Measurements from ENCODE around the gene ALDH1A2.

GRCh38 chr15:57996561-57996960, 69.0 kb downstream of the ALDH1A2 start:
- TF ChIP-seq, protein P1, sequence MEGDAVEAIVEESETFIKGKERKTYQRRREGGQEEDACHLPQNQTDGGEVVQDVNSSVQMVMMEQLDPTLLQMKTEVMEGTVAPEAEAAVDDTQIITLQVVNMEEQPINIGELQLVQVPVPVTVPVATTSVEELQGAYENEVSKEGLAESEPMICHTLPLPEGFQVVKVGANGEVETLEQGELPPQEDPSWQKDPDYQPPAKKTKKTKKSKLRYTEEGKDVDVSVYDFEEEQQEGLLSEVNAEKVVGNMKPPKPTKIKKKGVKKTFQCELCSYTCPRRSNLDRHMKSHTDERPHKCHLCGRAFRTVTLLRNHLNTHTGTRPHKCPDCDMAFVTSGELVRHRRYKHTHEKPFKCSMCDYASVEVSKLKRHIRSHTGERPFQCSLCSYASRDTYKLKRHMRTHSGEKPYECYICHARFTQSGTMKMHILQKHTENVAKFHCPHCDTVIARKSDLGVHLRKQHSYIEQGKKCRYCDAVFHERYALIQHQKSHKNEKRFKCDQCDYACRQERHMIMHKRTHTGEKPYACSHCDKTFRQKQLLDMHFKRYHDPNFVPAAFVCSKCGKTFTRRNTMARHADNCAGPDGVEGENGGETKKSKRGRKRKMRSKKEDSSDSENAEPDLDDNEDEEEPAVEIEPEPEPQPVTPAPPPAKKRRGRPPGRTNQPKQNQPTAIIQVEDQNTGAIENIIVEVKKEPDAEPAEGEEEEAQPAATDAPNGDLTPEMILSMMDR (IDR thresholded peaks at IDR 0.05), result no peak
- TF ChIP-seq POLR2AphosphoS5 (IDR thresholded peaks at IDR 0.05; ENCODE audit: low read depth, low read length), result no peak
- TF ChIP-seq, protein P2, sequence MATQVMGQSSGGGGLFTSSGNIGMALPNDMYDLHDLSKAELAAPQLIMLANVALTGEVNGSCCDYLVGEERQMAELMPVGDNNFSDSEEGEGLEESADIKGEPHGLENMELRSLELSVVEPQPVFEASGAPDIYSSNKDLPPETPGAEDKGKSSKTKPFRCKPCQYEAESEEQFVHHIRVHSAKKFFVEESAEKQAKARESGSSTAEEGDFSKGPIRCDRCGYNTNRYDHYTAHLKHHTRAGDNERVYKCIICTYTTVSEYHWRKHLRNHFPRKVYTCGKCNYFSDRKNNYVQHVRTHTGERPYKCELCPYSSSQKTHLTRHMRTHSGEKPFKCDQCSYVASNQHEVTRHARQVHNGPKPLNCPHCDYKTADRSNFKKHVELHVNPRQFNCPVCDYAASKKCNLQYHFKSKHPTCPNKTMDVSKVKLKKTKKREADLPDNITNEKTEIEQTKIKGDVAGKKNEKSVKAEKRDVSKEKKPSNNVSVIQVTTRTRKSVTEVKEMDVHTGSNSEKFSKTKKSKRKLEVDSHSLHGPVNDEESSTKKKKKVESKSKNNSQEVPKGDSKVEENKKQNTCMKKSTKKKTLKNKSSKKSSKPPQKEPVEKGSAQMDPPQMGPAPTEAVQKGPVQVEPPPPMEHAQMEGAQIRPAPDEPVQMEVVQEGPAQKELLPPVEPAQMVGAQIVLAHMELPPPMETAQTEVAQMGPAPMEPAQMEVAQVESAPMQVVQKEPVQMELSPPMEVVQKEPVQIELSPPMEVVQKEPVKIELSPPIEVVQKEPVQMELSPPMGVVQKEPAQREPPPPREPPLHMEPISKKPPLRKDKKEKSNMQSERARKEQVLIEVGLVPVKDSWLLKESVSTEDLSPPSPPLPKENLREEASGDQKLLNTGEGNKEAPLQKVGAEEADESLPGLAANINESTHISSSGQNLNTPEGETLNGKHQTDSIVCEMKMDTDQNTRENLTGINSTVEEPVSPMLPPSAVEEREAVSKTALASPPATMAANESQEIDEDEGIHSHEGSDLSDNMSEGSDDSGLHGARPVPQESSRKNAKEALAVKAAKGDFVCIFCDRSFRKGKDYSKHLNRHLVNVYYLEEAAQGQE (IDR thresholded peaks at IDR 0.05; ENCODE audit: insufficient read depth in 1 of 2, low read depth in 2 of 2, low read length in 1 of 2), result no peak

All from Panc1 (cell line).